Ramos (cell line): ENCODE measurements around the gene CTTNBP2NL.
"Not testable (repeated sequence)": the region's sequence is repeated elsewhere in the genome, so short reads cannot be mapped to it uniquely, and the experiment has no call there.

ENCODE experiments used
- in situ Hi-C: fragments of 300-500 bp; cut with MboI; formaldehyde crosslinking; loops from one replicate; pipeline ENCODE4 v1.14.3; 2022; ENCODE audit warnings: low sequenced_read_pairs; ENCODE audit not compliant: unreplicated experiment

The CTTNBP2NL gene

GRCh38 chr1:112383759-112384370 is 12.1 kb upstream of the CTTNBP2NL start:
- in situ Hi-C loops: no loop called here

GRCh38 chr1:112386024-112386723 is 9.8 kb upstream of the CTTNBP2NL start:
- in situ Hi-C loops: no loop called here

- in situ Hi-C loops: no loop called here
Measured at GRCh38 chr1:112386731-112387346, 9.2 kb upstream of the CTTNBP2NL start.

- in situ Hi-C loops: no loop called here
Measured at GRCh38 chr1:112387807-112388206, 8.2 kb upstream of the CTTNBP2NL start.

DNA sequence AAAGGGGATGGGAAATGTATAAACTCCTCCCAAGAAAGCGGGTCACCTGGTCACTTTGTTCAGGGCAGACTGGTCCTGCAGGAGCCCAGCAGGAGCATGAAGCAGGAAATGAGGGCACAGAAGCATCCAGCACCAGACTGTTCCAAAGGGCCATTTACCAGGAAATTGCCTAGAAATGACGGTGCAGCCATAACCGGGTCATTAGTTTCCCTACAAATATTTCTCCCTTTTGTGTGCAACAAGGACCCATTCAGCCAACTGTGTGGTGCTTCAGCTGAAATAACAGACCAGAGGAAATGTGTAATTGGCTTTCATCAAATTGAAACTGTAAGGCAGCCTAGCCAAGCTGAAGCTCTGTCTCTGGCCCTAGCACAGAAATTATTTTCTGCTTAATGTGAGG is 7.6 kb upstream of the CTTNBP2NL start:
- in situ Hi-C loops: no loop called here

DNA sequence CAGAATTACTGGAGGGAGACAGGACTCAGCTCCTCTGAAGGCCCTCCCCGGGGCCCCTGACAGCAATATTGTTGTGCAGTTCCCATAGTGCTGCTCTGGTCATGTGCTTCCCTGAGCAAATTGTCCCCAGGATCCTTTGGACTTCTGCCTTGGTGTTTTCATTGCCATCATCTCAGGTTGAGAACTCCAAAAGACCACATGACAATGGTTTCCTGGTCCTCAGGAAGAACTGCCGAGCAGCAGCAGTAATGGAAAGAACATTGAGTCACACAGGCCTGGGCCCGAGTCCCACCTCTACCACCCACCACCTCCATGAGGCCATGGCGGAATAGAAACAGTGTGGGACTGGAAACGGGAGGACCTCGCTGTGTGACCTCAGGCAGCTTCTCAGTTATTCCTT is 6.3 kb upstream of the CTTNBP2NL start:
- in situ Hi-C loops: loop anchor here (5.0 to 10.0 kb wide), 2 partner anchors 225 to 318 kb away; partner anchors contain the start of genes CAPZA1, RHOC and ST7L

GRCh38 chr1:112390335-112390734 is 5.7 kb upstream of the CTTNBP2NL start:
- in situ Hi-C loops: loop anchor here (5.0 to 10.0 kb wide), 2 partner anchors 224 to 317 kb away; partner anchors contain the start of genes CAPZA1, RHOC and ST7L

DNA sequence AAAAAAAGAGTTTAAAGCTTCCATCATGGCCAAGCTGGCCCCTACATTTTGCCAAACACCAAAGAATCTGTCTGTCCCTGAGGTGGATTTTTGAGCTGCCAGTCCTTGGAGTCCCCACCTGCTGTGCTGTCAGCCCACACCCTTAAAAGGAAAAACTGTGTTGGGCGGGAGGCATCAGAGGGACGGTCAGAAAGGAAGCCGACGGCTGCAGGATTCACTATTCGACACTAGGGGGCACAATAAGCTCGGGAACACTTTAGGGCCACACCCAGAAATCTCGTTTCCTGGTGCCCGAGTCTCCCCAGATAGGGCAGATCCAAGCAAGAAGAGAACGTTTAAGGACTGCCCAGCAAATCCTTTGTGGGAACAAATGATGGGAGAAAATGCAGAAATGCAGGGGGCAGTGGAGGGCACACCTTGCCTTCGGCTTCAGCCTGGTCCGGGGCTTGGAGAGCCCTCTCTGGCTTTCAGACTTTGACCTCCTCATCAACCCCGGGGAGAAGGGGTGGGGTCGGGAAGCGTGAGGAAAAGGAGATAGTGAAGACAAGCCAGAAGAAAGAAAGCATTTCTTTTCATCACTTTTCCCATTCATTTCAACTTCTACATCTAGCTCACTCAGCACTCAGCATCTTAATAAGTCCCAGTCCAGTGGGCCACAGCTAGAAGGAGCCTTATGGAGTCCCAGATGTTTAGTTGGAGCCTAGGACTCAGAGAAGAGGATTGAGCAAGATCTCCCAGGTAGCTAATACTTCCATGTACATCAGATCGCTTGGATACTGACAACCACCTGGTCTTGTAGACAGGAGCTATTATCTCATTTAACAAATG is 5.0 kb upstream of the CTTNBP2NL start:
- in situ Hi-C loops: loop anchor here (5.0 to 10.0 kb wide), 2 partner anchors 224 to 316 kb away; partner anchors contain the start of genes CAPZA1, RHOC and ST7L

DNA sequence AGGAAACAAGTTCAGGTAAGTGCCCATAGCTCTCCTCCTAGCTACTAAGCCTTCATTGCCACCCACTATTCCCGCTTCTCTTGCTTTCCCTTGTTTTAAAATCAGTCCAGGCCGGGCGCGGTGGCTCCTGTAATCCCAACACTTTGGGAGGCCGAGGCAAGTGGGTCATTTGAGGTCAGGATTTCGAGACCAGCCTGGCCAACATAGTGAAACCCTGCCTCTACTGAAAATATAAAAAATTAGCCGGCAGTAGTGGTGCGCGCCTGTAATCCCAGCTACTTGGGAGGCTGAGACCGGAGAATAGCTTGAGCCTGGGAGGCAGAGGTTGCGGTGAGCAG is 4.4 kb upstream of the CTTNBP2NL start:
- in situ Hi-C loops: loop anchor here (5.0 to 10.0 kb wide), 2 partner anchors 223 to 316 kb away; partner anchors contain the start of genes CAPZA1, RHOC and ST7L

DNA sequence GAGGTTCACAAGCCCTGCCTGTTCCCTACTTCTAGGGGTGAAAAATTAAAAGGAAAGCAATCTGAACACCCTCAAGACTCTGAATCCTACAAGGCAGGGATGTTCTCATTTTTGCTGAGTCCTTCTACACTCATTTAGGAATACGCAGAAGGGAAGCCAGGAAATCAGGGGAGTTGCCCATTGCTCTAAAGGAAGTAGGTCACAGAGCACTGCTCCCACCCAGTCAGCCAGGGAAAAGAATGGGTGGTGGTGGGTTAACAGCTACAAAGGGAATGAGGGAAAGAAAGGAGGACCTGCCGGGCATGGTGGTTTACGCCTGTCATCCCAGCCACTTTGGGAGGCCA is 2.4 kb upstream of the CTTNBP2NL start:
- in situ Hi-C loops: loop anchor here (5.0 to 10.0 kb wide), 2 partner anchors 221 to 314 kb away; partner anchors contain the start of genes CAPZA1, RHOC and ST7L

DNA sequence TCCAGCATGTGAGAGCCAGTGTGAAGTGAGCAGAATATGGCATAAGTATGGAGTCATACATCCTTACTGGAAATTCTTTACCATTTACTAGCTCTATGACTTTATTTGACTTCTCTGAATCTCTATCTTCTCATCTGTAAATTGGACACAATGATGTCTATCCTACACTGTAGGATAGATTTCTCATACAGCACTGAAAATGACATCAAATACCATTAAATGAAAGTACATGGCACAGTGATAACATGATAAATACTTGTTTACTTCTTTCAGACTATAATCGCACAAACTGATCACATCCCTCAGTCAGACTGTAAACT is 1.3 kb upstream of the CTTNBP2NL start:
- in situ Hi-C loops: loop anchor here (5.0 to 10.0 kb wide), 2 partner anchors 220 to 313 kb away; partner anchors contain the start of genes CAPZA1, RHOC and ST7L

DNA sequence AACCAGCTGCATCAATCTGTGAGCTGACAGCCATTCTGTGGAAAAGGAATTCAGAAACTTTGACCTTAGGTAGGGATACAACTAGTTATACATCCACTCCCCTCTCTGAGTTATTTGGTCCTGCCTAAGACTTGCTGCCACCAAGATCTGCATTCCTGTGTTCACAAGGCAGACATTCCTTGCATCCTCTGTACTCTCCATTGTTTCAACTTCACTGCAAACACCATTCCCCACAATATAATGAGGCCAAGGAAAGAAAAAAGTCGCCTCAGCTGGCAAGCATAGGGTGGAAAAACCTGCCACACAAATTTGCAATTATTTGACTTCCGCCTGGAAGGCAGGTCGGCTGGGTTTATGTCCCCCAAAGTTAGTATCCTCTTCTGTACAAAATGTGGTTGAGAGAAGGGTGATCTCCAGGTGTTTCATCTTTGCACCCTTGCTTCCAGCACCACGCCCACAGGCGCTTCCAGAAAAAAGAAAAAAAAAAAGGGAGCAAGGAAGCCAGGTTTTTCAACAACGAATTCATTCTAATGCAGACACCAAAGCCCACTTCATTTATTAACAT is 676 bp upstream of the CTTNBP2NL start:
- in situ Hi-C loops: loop anchor here (10.0 kb wide), 1 partner anchor 219 kb away; the partner anchor contains the start of genes CAPZA1 and ST7L

- in situ Hi-C loops: loop anchor here (10.0 kb wide), 1 partner anchor 218 kb away; the partner anchor contains the start of genes CAPZA1 and ST7L
Measured at GRCh38 chr1:112396653-112397471, 848 bp downstream of the CTTNBP2NL start.

DNA sequence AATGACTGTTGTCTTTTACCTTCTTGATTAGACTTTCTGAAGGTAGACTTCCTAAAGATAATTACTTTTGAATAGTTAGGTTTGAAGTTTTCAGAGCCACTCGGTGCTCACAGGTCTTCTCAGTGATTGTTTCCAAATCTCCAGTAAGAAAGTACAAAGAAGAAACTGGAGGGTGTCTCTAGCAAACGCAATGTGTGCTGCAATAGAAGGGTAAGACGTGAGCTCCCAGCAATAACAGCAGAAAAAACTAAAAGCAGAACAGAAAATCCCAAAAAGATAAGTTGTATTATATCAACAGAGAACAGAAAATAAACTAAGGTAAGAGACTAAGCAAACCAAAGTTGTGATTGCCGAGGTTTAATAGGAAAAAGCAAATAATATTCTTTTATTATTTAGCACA is 1.8 kb downstream of the CTTNBP2NL start:
- in situ Hi-C loops: loop anchor here (10.0 kb wide), 1 partner anchor 217 kb away; the partner anchor contains the start of genes CAPZA1 and ST7L

- in situ Hi-C loops: loop anchor here (10.0 kb wide), 1 partner anchor 215 kb away; the partner anchor contains the start of genes CAPZA1 and ST7L
Measured at GRCh38 chr1:112399456-112399855, 3.4 kb downstream of the CTTNBP2NL start.

GRCh38 chr1:112400706-112401105 is 4.7 kb downstream of the CTTNBP2NL start:
- in situ Hi-C loops: not testable (repeated sequence)

DNA sequence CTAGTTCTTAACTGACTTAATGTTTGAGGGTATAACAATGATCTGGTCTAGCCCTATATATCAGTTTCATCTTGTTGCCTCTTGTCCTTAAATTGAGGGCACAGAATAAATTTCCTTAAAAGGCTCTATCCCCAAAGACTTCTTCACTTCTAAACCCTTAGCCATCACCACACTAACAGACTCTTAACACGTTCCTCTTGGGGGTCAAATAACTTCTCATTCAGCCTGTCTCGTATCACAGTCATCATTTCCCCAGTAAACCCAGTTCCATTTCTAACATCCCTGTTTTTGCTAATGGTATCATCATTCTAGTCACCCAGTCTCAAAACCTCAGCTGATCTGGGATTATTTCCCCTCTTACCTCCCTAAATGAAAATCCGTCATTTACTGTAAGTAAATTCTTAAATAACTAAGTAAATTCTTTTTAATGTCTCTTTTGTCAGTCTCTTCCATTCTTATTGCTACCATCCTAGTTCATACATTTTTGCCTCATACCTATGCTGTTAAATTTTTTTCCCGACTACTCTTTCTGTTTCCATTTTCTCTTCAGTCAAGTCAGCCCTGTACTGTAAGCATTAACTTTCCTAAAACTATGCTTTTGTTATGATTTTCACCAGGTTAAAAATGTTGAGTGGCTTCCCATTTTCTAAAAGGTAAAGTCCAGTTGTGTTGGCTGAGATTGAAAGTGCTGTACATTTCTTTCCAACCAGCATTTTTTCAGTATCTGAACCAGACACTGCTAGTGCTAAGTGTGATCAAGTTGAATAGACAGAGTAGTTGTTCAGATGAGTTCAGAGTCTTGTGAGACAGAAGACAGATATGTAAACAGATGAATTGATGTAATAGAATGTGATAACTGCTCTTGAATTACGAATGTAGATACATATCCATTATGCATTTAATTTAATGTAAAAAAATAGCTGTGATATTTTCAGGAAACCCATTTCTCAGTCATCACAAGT is 6.9 kb downstream of the CTTNBP2NL start:
- in situ Hi-C loops: no loop called here

- in situ Hi-C loops: no loop called here
Measured at GRCh38 chr1:112406771-112407170, 10.8 kb downstream of the CTTNBP2NL start.
